Activated CD4-positive, alpha-beta T cell treated with anti-CD3 and anti-CD28 coated beads, Interleukin-2, amount 50 U/mL, for 48 hours (primary cell): Measurements from ENCODE around the gene SLC46A1.

Source experiments
- DNase-seq, 2 experiments: peaks; one replicate each; pipeline ENCODE4 v3.0.0-alpha.2; 2020

Gene SLC46A1

DNA sequence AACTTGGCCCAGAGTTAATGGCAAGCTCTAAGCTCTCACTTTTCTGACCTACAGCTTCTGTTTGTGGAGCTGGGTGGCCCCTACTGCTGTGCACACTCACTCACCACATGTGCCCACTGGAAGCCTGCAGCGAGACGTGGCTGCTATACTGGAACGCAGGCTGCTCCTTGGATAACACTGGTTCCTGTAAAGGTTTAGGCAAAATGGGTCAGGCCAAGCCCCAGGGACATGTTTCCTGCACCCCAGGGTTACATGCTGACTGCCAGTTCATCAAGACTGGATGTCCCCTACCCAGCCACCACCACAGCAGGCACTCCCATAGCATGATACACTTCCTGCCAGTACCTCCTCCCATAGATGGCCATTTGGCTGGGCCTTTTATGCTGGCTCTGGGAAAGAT is 57.0 kb downstream of the SLC46A1 start:
- no peak for DNase-seq

DNA sequence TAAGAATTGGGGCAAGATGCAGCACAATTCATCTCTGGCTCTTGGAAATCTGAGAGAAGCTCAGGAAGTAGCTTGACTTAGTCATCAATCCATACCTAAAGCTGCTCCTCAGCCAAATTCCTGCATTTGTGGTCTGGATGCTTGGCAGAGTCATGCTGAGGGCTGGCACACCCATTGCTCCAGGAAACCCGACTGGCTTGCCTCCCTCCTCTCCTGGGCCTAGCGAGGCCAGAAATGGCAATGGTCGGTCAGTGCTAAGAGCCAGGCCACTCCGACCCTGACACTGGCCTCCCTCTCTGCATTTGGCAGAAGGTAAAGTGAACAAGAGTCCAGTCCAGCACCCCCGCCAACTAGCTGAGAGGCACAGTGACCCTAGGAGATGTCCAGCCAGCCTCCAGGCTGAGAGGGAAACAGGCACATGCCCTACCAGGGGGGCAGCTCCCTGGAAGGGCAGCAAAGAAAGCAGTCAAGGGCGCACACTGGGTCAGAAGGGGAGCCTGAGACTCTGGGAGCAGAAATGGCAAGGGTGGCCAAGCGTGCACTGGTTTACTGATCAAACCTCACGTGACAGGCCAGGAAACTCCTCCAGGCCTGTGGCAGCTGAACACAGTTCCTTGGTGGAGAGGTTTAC is 58.6 kb downstream of the SLC46A1 start:
- DNase-seq: no peak

DNA sequence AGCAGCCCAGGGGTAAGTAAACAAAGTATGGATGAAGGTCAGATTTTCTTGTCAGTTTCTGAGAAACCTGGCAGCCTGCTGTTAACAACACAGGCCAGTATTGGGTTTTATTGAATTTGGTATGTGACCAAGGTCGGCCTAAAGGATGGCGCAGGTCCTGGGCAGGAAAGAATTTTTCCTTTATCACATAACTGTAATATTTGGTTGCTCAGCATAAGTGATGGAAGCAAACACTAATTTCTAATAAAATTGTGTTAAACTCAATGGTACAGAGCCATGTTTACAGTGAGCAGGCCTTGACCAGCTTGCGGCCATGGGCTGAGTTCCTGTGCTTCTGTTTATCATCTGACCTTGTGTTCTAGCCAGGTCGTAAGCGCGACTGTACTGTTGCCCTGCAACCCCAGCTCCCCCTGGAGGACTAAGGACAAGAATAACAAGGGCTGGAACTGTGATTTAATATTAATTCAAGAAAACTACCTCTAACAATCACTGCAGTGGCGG is 59.2 kb downstream of the SLC46A1 start:
- no peak for DNase-seq

DNA sequence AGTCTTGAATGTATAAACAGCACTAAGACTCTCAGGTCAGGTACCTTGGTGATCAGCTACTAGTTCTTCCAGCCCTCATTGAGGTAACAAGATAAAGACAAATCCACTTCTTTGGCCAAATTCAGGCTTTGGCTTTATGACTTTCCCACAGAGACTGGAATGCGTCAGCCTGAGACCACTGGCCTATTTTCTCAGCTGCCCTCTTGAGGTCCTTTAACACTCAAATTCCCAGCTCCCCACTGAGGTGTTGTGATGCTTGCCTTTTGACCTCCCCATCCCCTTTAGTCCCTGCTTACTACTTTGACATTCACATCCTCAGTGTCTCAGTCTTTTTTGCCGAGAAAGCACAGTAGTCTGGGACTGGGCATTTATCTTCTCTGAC is 59.8 kb downstream of the SLC46A1 start:
- DNase-seq: no peak

- DNase-seq: no peak
These were observed 60.4 kb downstream of the SLC46A1 start for GRCh38 chr17:28345419-28346198.
